ENCODE data around the gene CALD1. TPM values are rescaled to one million over a fixed set of nuclear protein-coding genes. Genes with fewer than 3 reads are reported as not detected.

CALD1 gene
- total and polyA plus RNA-seq, 2 experiments from 2014 or later = 132 to 842 TPM

DNA sequence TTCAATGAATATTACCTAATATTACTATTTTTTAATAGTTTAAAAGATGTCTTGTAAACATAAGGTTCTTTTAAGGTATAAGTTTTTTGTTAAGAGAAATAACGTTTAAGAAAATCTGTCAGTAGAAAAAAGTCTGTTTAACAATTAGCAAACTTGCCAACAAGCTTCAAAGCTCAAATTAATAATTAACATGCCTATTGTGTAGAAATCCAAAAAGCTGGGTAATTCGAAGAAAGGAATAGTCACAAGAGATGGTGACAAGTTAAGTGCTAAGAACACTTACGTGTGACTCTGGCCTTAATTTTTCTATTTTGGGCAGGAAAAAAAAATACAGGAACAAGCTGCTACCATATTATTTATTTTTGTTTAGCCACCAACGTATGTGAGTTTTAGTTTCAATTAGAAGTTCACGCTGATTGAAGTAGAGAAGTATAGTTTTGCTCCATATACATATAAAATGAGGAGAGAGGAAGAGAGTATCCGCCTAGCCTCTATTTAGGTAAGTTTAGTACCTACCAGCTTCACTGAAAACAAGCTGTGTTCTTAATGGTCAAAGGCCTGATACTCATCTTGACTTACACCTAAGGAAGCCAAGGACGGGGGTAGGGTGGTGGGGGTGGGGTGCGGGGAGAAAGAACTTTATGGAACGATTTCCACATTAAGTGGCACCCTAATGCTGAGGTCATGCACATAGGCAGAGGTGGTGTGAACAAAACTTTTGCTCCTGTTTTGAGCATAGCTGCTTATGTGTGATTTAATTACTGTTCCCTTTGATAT lies 163.4 kb downstream of the CALD1 start:
- H4K20me1 ChIP-seq (replicated peaks; ENCODE audit: insufficient read depth) = no peaks in the 10 kb centered on the region

More for the DNA sequence above, 163.4 kb downstream of the CALD1 start:
- H3F3A ChIP-seq (replicated peaks; ENCODE audit: low read depth) = no peaks in the 10 kb centered on the region
- peaks cover 13% of the 10 kb centered on the region for H3K36me3 Mint-ChIP-seq (ENCODE audit: low read depth)
- no peak overlapping the region for H3K27ac ChIP-seq (ENCODE audit: low read depth)
- no peak overlapping the region for H3K4me3 ChIP-seq
- DNase-seq (ENCODE audit: low spot score) = no peak
- peaks cover 7% of the 10 kb centered on the region for H3K36me3 ChIP-seq (ENCODE audit: insufficient read depth)
- peaks cover 21% of the 10 kb centered on the region for H3K4me1 Mint-ChIP-seq
- H3K27me3 ChIP-seq (ENCODE audit: insufficient read depth) = no peaks in the 10 kb centered on the region
- H3K27me3 Mint-ChIP-seq (ENCODE audit: insufficient read depth, low read depth, poor library complexity) = peaks cover 3% of the 10 kb centered on the region
- ATAC-seq = peak; percentile 29; the same call in 2 of the 3 replicates
- no peaks in the 10 kb centered on the region for H3K9me2 ChIP-seq (ENCODE audit: insufficient read depth)
- H3K4me2 ChIP-seq = no peak overlapping the region
- H3K4me3 Mint-ChIP-seq = no peak overlapping the region
- H3K79me2 ChIP-seq (replicated peaks; ENCODE audit: insufficient read depth) = no peaks in the 10 kb centered on the region
- TF ChIP-seq NANOG (IDR thresholded peaks at IDR 0.05; ENCODE audit: borderline replicate concordance) (no peak), ZNF114 (CRISPR knock-in tag; IDR thresholded peaks at IDR 0.05) (no peak), JUNB (IDR thresholded peaks at IDR 0.05; ENCODE audit: unreplicated experiment) (no peak), CREB1 (CRISPR knock-in tag; IDR thresholded peaks at IDR 0.05; ENCODE audit: low read depth) (no peak), EZH2phosphoT487 (IDR thresholded peaks at IDR 0.05; ENCODE audit: unreplicated experiment) (no peak), ZNF331 (CRISPR knock-in tag; IDR thresholded peaks at IDR 0.05; ENCODE audit: low read depth) (no peak), POLR2AphosphoS5 (IDR thresholded peaks at IDR 0.05; ENCODE audit: low read depth) (no peak), EZH2 (IDR thresholded peaks at IDR 0.05; ENCODE audit: low read depth, unreplicated experiment) (no peak), ZNF462 (CRISPR knock-in tag; IDR thresholded peaks at IDR 0.05) (no peak), STAT1 (IDR thresholded peaks at IDR 0.05; ENCODE audit: unreplicated experiment) (no peak), REST (IDR thresholded peaks at IDR 0.05; ENCODE audit: unreplicated experiment) (no peak)
- TF ChIP-seq, protein P1, sequence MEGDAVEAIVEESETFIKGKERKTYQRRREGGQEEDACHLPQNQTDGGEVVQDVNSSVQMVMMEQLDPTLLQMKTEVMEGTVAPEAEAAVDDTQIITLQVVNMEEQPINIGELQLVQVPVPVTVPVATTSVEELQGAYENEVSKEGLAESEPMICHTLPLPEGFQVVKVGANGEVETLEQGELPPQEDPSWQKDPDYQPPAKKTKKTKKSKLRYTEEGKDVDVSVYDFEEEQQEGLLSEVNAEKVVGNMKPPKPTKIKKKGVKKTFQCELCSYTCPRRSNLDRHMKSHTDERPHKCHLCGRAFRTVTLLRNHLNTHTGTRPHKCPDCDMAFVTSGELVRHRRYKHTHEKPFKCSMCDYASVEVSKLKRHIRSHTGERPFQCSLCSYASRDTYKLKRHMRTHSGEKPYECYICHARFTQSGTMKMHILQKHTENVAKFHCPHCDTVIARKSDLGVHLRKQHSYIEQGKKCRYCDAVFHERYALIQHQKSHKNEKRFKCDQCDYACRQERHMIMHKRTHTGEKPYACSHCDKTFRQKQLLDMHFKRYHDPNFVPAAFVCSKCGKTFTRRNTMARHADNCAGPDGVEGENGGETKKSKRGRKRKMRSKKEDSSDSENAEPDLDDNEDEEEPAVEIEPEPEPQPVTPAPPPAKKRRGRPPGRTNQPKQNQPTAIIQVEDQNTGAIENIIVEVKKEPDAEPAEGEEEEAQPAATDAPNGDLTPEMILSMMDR (conservative IDR thresholded peaks at IDR 0.05; ENCODE audit: low read depth in 2 of 2) = no peak
- TF ChIP-seq, protein P2, sequence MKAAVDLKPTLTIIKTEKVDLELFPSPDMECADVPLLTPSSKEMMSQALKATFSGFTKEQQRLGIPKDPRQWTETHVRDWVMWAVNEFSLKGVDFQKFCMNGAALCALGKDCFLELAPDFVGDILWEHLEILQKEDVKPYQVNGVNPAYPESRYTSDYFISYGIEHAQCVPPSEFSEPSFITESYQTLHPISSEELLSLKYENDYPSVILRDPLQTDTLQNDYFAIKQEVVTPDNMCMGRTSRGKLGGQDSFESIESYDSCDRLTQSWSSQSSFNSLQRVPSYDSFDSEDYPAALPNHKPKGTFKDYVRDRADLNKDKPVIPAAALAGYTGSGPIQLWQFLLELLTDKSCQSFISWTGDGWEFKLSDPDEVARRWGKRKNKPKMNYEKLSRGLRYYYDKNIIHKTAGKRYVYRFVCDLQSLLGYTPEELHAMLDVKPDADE (IDR thresholded peaks at IDR 0.05) = no peak
- no peaks in the 10 kb centered on the region for H3K4me1 ChIP-seq (ENCODE audit: insufficient read depth)
- H3K9me3 Mint-ChIP-seq = no peaks in the 10 kb centered on the region
- no peak overlapping the region for H2AFZ ChIP-seq
- no peak overlapping the region for H3K27ac Mint-ChIP-seq

All from GM23338 (cell line).